ENCODE measurements around the gene CALY.

CALY gene

GRCh38 chr10:133349577-133350011 lies 12.9 kb upstream of the CALY start:
- TF ChIP-seq CTCF (IDR thresholded peaks at IDR 0.05) (no peak), ZFX (IDR thresholded peaks at IDR 0.05; ENCODE audit: borderline replicate concordance) (no peak)
- no peak overlapping the region for H3K27ac ChIP-seq

- H3K27ac ChIP-seq = no peak overlapping the region
- TF ChIP-seq CTCF (IDR thresholded peaks at IDR 0.05) = no peak
- TF ChIP-seq ZFX (IDR thresholded peaks at IDR 0.05; ENCODE audit: borderline replicate concordance) = no peak
Measured at GRCh38 chr10:133349160-133349568, 12.5 kb upstream of the CALY start.

GRCh38 chr10:133347710-133348517 lies 11.2 kb upstream of the CALY start:
- H3K27ac ChIP-seq = no peak overlapping the region
- TF ChIP-seq ZFX (IDR thresholded peaks at IDR 0.05; ENCODE audit: borderline replicate concordance) (no peak), CTCF (IDR thresholded peaks at IDR 0.05) (no peak)

- TF ChIP-seq CTCF (IDR thresholded peaks at IDR 0.05) (no peak), ZFX (IDR thresholded peaks at IDR 0.05; ENCODE audit: borderline replicate concordance) (no peak)
Measured at GRCh38 chr10:133346413-133346812, 9.7 kb upstream of the CALY start.

GRCh38 chr10:133344236-133344635 lies 7.5 kb upstream of the CALY start:
- no peak for TF ChIP-seq ZFX (IDR thresholded peaks at IDR 0.05; ENCODE audit: borderline replicate concordance)
- no peak for TF ChIP-seq CTCF (IDR thresholded peaks at IDR 0.05)
- no peak overlapping the region for H3K27ac ChIP-seq

More at GRCh38 chr10:133346413-133346812, 9.7 kb upstream of the CALY start:
- no peak overlapping the region for H3K27ac ChIP-seq

GRCh38 chr10:133343558-133343957 lies 6.9 kb upstream of the CALY start:
- TF ChIP-seq CTCF (IDR thresholded peaks at IDR 0.05) (no peak), ZFX (IDR thresholded peaks at IDR 0.05; ENCODE audit: borderline replicate concordance) (no peak)
- H3K27ac ChIP-seq = no peak overlapping the region

- H3K27ac ChIP-seq = no peak overlapping the region
- no peak for TF ChIP-seq ZFX (IDR thresholded peaks at IDR 0.05; ENCODE audit: borderline replicate concordance)
- TF ChIP-seq CTCF (IDR thresholded peaks at IDR 0.05) = no peak
Measured at GRCh38 chr10:133342942-133343341, 6.2 kb upstream of the CALY start.

Measured in 22Rv1 (cell line).